ENCODE results near the gene PIEZO1.

Gene PIEZO1

GRCh38 chr16:88722784-88723506 lies 62.1 kb downstream of the PIEZO1 start:
- H3K27me3 Mint-ChIP-seq (ENCODE audit: low read depth): no peaks in the 10 kb centered on the region
- H3K27ac Mint-ChIP-seq: no peak overlapping the region
- H3K9me3 Mint-ChIP-seq: no peaks in the 10 kb centered on the region
- H3K4me1 Mint-ChIP-seq: no peaks in the 10 kb centered on the region
- H3K36me3 Mint-ChIP-seq (ENCODE audit: low read depth): no peaks in the 10 kb centered on the region
- no peak overlapping the region for H3K4me3 Mint-ChIP-seq
- TF ChIP-seq CTCF (IDR thresholded peaks at IDR 0.05; ENCODE audit: unreplicated experiment in 3 of 3): no peak

DNA sequence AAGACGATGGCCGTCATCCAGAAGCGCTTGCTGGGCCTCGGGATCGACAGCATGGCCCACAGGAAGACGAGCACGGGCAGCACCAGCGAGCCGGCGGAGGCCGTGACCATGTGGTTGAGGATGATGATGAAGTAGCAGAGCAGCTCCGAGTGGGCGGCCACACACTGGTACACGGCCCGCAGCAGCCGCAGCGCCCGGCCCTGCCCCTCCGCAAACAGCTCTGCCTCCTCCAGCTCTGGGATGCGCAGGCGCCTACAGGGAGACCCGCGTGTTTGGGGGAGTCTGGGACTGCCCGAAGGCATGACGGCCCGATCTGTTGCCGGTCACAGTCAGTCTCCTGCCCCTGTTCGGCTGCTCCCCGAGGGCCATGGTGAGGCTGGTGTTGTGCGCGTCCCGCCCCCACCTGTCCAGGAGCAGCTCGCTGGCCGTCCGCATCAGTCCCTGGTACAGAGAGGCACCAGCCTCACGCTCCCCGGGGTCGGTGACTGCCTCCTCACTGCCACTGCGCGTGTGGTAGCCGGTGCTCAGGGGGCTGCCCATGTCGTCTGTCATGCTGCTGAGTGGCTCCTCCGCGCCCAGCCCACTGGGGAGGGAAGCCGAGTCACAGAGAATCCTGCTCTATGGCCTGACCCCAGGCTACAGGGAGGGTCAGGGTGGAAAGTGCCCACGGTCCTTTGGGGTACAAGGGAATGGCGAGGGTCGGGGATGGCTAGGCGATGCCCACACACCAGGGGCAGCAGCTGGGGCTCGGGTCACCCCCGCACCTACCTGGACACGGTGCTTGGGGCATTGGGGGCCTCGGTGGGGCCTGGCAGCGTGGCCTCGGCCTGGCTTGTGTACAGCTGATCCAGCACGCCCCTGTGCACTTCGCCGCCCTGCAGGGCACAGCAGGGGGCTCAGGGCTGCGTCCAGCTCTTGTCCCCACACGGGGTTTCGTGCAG lies 62.9 kb downstream of the PIEZO1 start:
- Mint-ChIP-seq H3K27me3 (ENCODE audit: low read depth) (no peaks in the 10 kb centered on the region), H3K9me3 (no peaks in the 10 kb centered on the region), H3K4me1 (no peaks in the 10 kb centered on the region), H3K36me3 (ENCODE audit: low read depth) (peaks cover 3% of the 10 kb centered on the region), H3K4me3 (no peak overlapping the region), H3K27ac (no peak overlapping the region)
- no peak for TF ChIP-seq CTCF (IDR thresholded peaks at IDR 0.05; ENCODE audit: unreplicated experiment in 3 of 3)

- Mint-ChIP-seq H3K9me3 (no peaks in the 10 kb centered on the region), H3K27ac (no peak overlapping the region), H3K4me1 (no peaks in the 10 kb centered on the region), H3K27me3 (ENCODE audit: low read depth) (no peaks in the 10 kb centered on the region), H3K4me3 (no peak overlapping the region), H3K36me3 (ENCODE audit: low read depth) (peaks cover 5% of the 10 kb centered on the region)
- TF ChIP-seq CTCF (IDR thresholded peaks at IDR 0.05; ENCODE audit: unreplicated experiment in 3 of 3): no peak
These were observed 63.8 kb downstream of the PIEZO1 start for GRCh38 chr16:88721236-88721635.

DNA sequence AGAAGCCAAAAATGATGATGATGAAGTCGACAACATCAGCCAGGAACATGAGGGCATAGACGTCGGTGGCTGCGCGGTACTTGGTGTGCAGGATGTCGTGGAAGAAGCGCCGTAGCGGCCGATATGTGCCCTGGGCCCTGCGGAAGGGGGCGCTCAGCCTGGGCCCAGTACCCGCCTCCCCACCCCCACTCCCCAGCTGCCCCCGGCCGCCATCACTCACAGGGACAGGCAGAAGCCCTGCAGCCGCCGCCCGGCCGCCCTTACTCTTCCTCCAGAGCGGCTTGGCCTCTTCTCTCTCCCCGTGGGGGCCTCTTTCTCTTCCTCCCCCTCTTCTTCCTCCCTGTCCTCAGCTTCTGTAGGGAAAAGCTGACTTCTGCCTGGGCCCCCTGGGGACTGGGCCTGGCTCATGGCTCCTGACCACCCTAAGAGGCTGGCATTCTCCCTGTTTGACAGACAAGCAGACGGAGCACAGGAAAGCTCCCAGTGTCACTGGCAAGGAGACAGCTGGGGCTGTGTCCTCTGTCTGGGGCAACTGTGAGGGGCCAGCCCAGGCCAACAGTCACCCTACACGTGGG lies 64.5 kb downstream of the PIEZO1 start:
- Mint-ChIP-seq H3K27ac (no peak overlapping the region), H3K9me3 (no peaks in the 10 kb centered on the region), H3K36me3 (ENCODE audit: low read depth) (peaks cover 5% of the 10 kb centered on the region), H3K4me1 (no peaks in the 10 kb centered on the region), H3K27me3 (ENCODE audit: low read depth) (no peaks in the 10 kb centered on the region), H3K4me3 (no peak overlapping the region)
- TF ChIP-seq CTCF (IDR thresholded peaks at IDR 0.05; ENCODE audit: unreplicated experiment in 3 of 3): no peak

GRCh38 chr16:88719933-88720296 lies 65.1 kb downstream of the PIEZO1 start:
- no peaks in the 10 kb centered on the region for H3K4me1 Mint-ChIP-seq
- peaks cover 5% of the 10 kb centered on the region for H3K36me3 Mint-ChIP-seq (ENCODE audit: low read depth)
- H3K27ac Mint-ChIP-seq: no peak overlapping the region
- H3K9me3 Mint-ChIP-seq: no peaks in the 10 kb centered on the region
- H3K4me3 Mint-ChIP-seq: no peak overlapping the region
- H3K27me3 Mint-ChIP-seq (ENCODE audit: low read depth): no peaks in the 10 kb centered on the region
- TF ChIP-seq CTCF (IDR thresholded peaks at IDR 0.05; ENCODE audit: unreplicated experiment in 3 of 3): no peak

All from nephron (organoid).